Upper lobe of left lung (tissue), 6 donors: ENCODE data around the gene BMPR2. TPM values are rescaled to one million over a fixed set of nuclear protein-coding genes. Genes with fewer than 3 reads are reported as not detected.
A peak's percentile ranks its signal among the peaks of the same experiment; 100 is the strongest.

Experiments used
- ATAC-seq, 2 donors: fragments of 200-7000 bp; cut with Tn5 transposase; one replicate each; pipeline ENCODE4 v1.9.1; 2022; ENCODE audit warnings: mild to moderate bottlenecking in 2 of 2, moderate library complexity in 2 of 2; ENCODE audit not compliant: low FRiP score in 2 of 2
- DNase-seq, 2 donors: peaks; one replicate each; pipeline ENCODE4 v3.0.0-alpha.2; 2019 to 2020
- H3K27ac ChIP-seq, 4 donors: fragments of 200-600 bp; sonication (generic); one replicate each; pipeline ENCODE4 v1.5.1; 2016 to 2019
- H3K27me3 ChIP-seq, 4 donors: fragments of 200-600 bp; sonication (generic); one replicate each; pipeline ENCODE4 v1.5.1; 2017 to 2019
- H3K36me3 ChIP-seq, 4 donors: fragments of 200-600 bp; sonication (generic); one replicate each; pipeline ENCODE4 v1.5.1; 2016 to 2019
- H3K4me1 ChIP-seq, 4 donors: fragments of 200-600 bp; sonication (generic); one replicate each; pipeline ENCODE4 v1.5.1; 2018 to 2019
- H3K4me3 ChIP-seq, 4 donors: fragments of 200-600 bp; sonication (generic); one replicate each; pipeline ENCODE4 v1.5.1; 2017 to 2019; ENCODE audit warnings: mild to moderate bottlenecking in 2 of 4, moderate library complexity in 1 of 4
- H3K9me3 ChIP-seq, 4 donors: fragments of 200-600 bp; sonication (generic); one replicate each; pipeline ENCODE4 v1.5.1; 2018 to 2019
- EP300 ChIP-seq, 4 donors: sonication (generic); formaldehyde crosslinking; IDR thresholded peaks; one replicate each; pipeline ENCODE4 v1.5.1; 2017; ENCODE audit warnings: antibody characterized with exemption in 4 of 4, control low read depth in 2 of 4
- POLR2A ChIP-seq, 4 donors: fragments of 450-650 bp; IDR thresholded peaks; one replicate each; pipeline ENCODE4 v1.5.1; 2016 to 2017; ENCODE audit warnings: antibody characterized with exemption in 4 of 4, mild to moderate bottlenecking in 2 of 4
- POLR2AphosphoS5 ChIP-seq, 2 donors: sonication (generic); formaldehyde crosslinking; IDR thresholded peaks; one replicate each; pipeline ENCODE4 v1.5.1; 2017; ENCODE audit warnings: antibody characterized with exemption in 2 of 2
- WGBS, 2 donors: methylation state at CpG; one replicate each; pipeline ENCODE4 v1.1.5; 2017 to 2018; 5-methylcytosine and 5-hydroxymethylcytosine counted together
- total RNA-seq, 6 donors: library from RNA; depleted of rRNA in 4 of 6; stranded (reverse); fragments of >200 nt in 4 of 6; gene quantifications; one replicate each; pipeline versions ENCODE4 v1.1.0 to v1.2.1, GENCODE V29; 2016 to 2021
- TF ChIP-seq, protein P1 (sequence below), 6 experiments: fragments of 450-650 bp in 4 of 6; fragments of 200-600 bp in 2 of 6; sonication (generic) in 2 of 6; IDR thresholded peaks; one replicate each; pipeline ENCODE4 v1.5.1; 2016 to 2019; ENCODE audit warnings: antibody characterized with exemption in 6 of 6
- donor health status: DM: no; HTN: no; CAD: no; lungs with moderate emphysema.
- donor health status: DM: no; HTN: yes; CAD: no; lungs with severe emphysema.

The BMPR2 gene
- 100 to 1,000 TPM in 1 of 6 donors, 10 to 100 TPM in 5; 23.0 to 133 (median 77.2) TPM for total RNA-seq

DNA sequence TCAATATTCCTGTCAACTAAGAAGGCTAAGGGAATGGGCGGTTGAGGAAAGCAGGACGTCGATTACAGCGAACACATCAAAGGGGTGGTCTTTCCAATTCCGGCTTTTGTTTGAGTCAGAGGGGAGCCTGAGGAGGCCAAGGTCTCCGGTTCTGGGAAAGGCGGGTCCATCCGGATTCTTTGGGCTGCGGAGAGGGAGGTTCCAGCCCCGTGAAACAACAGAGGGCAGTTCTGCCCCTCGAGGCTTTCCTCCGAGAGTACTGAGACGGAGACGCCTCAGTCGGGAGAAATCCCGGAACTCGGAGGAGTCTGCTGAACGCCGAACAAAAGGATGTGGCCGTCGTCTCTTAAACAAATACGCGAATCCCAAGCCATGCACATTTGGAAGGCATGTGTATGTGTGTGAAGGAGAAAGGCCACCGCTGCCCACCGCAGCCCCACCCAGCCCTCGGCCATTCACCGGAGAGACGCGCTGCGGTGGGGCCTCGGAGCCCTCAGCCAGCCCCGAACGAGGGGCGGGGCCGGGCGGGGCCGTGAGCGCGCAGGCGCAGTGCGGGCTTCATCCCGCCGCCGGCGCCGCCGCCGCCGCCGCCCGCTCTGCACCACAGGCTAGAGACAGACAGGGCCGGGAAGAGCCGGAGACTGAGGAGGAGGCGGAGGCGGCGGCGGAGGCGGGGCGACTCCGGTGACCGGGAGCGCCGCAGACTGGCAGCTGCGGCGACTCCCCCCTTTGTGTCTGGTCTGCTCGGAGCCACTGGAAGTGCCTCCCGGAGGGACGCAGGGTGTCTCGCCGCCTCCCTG is at the start of gene BMPR2:
TSS of gene BMPR2 (plus strand) at position 719 of the 800 bp plus-strand sequence. CDS start 1,148 bp downstream, outside the sequence.
- Histone ChIP-seq H3K27ac (peak within 1 kb of the TSS; percentile 93 to 97 (median 96)), H3K27me3 (no peaks in the 10 kb centered on the region), H3K4me1 (peaks cover 7 to 14% (median 11%) of the 10 kb centered on the region in 4 donors), H3K4me3 (peak within 1 kb of the TSS; percentile 47 to 87 (median 80)), H3K9me3 (no peaks in the 10 kb centered on the region), H3K36me3 (no peaks in the 10 kb centered on the region)
- DNase-seq: peak; percentile 94 to 98
- peak; percentile 53 to 93 (median 76) for TF ChIP-seq POLR2A (IDR thresholded peaks at IDR 0.05)
- TF ChIP-seq, protein P1, sequence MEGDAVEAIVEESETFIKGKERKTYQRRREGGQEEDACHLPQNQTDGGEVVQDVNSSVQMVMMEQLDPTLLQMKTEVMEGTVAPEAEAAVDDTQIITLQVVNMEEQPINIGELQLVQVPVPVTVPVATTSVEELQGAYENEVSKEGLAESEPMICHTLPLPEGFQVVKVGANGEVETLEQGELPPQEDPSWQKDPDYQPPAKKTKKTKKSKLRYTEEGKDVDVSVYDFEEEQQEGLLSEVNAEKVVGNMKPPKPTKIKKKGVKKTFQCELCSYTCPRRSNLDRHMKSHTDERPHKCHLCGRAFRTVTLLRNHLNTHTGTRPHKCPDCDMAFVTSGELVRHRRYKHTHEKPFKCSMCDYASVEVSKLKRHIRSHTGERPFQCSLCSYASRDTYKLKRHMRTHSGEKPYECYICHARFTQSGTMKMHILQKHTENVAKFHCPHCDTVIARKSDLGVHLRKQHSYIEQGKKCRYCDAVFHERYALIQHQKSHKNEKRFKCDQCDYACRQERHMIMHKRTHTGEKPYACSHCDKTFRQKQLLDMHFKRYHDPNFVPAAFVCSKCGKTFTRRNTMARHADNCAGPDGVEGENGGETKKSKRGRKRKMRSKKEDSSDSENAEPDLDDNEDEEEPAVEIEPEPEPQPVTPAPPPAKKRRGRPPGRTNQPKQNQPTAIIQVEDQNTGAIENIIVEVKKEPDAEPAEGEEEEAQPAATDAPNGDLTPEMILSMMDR (IDR thresholded peaks at IDR 0.05): no peak
- peak; percentile 69 to 75 for TF ChIP-seq POLR2AphosphoS5 (IDR thresholded peaks at IDR 0.05)
- peak in 2 of 4 donors; percentile 29 to 53 for TF ChIP-seq EP300 (IDR thresholded peaks at IDR 0.05)
- peak; percentile 90 to 92 for ATAC-seq
- 0% methylated on average over 13 to 52 of the region's 70 CpGs for WGBS, 2 donors

DNA sequence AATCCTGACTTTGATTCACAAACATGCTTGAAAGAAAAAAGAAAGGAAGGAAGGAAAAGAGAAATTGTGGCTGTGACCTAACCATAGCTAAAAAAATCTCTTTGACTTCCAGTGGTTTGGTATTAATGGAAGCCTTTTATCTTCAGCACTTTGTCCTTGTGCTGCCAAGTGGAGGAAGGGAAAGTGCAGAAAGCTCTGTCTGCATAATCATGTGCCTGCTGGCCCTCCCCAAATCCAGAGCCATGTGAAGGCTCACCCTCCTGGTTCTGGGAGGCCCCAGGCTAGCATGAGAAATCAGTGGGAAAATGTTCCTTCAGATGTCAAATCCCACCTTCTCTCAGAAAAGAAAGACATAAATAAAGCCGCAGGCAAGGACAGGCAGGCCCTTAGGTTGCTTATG is 48.3 kb upstream of the BMPR2 start:
- Histone ChIP-seq H3K27ac (no peak overlapping the region), H3K9me3 (no peaks in the 10 kb centered on the region), H3K27me3 (no peaks in the 10 kb centered on the region), H3K36me3 (no peaks in the 10 kb centered on the region), H3K4me1 (no peaks in the 10 kb centered on the region), H3K4me3 (no peak overlapping the region)
- WGBS, 2 donors: 82 to 92% methylated on average over 1 of the region's 1 CpG
- no peak for ATAC-seq
- no peak for DNase-seq
- TF ChIP-seq POLR2AphosphoS5 (IDR thresholded peaks at IDR 0.05) (no peak), EP300 (IDR thresholded peaks at IDR 0.05) (no peak), POLR2A (IDR thresholded peaks at IDR 0.05) (no peak)
- TF ChIP-seq, protein P1 (IDR thresholded peaks at IDR 0.05): no peak

DNA sequence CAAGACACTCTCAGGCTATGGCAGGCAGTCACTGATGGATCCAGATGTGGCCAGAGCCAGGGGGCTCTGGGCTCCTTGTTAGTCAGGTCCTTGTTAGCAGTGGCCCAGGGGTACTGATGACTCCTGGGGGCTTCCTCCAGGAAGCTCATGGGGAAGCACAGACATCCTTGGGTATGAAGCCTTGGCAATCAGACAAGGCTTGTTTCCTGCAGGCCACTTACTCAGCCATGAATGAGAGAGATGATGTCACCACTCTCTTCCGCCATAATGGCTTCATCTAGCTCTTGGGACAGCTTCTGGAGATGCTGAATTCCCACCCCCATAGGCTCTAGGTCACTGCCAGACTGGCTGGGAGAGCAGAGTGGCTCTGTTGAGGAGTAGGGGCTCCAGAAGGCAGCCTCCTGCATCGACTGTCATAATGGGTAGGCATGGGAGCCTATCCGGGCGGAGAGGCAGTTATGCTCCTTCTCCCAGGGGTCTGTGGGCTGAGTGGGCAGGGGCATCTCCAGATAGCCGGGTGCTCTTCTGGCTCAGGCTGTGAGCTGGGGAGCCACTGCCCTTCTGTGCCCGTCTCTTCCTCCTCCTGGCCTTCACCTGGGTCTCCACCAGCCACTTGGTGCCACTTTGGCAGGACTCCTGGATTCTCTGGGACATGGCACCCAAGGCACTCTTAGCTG is 40.2 kb upstream of the BMPR2 start:
- H3K9me3 ChIP-seq: no peaks in the 10 kb centered on the region
- DNase-seq (no peak), ATAC-seq (peak in 1 of 2 donors; percentile 59)
- no peak overlapping the region for H3K4me3 ChIP-seq
- TF ChIP-seq EP300 (IDR thresholded peaks at IDR 0.05) (no peak), POLR2A (IDR thresholded peaks at IDR 0.05) (no peak), POLR2AphosphoS5 (IDR thresholded peaks at IDR 0.05) (no peak)
- H3K4me1 ChIP-seq: peaks cover 0 to 6% (median 0%) of the 10 kb centered on the region in 4 donors
- H3K36me3 ChIP-seq: no peaks in the 10 kb centered on the region
- WGBS, 2 donors: 81% methylated on average over 6 of the region's 6 CpGs; no CpG with 5 or more reads in 1 of the 2 donors
- H3K27me3 ChIP-seq: no peaks in the 10 kb centered on the region
- H3K27ac ChIP-seq: no peak overlapping the region

DNA sequence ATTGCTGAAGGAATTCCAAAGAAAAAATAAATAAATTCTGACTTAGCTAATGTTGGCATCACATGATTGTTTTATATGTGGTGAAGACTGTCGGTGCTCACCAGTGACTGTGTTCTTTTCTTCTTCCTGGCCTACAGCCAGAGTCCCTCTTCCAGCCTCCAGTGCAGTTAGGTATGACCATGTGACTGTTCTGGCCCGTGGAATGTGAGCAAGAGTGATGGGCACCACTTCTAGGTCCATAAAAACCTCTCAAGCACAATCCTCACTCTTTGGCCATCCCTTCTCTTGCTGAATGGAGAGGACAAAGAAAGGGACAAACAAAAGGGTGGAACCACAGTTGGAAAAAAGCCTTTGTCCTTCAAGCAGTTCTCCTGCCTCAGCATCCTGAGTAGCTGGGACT is 39.0 kb upstream of the BMPR2 start:
- Histone ChIP-seq H3K9me3 (no peaks in the 10 kb centered on the region), H3K27ac (no peak overlapping the region), H3K4me1 (peaks cover 0 to 6% (median 0%) of the 10 kb centered on the region in 4 donors), H3K27me3 (no peaks in the 10 kb centered on the region), H3K36me3 (no peaks in the 10 kb centered on the region), H3K4me3 (no peak overlapping the region)
- ATAC-seq: no peak
- DNase-seq: no peak
- 37% methylated on average over 2 of the region's 2 CpGs for WGBS, 2 donors
- TF ChIP-seq EP300 (IDR thresholded peaks at IDR 0.05): no peak
- TF ChIP-seq POLR2AphosphoS5 (IDR thresholded peaks at IDR 0.05): no peak
- TF ChIP-seq, protein P1 (IDR thresholded peaks at IDR 0.05): no peak
- no peak for TF ChIP-seq POLR2A (IDR thresholded peaks at IDR 0.05)

DNA sequence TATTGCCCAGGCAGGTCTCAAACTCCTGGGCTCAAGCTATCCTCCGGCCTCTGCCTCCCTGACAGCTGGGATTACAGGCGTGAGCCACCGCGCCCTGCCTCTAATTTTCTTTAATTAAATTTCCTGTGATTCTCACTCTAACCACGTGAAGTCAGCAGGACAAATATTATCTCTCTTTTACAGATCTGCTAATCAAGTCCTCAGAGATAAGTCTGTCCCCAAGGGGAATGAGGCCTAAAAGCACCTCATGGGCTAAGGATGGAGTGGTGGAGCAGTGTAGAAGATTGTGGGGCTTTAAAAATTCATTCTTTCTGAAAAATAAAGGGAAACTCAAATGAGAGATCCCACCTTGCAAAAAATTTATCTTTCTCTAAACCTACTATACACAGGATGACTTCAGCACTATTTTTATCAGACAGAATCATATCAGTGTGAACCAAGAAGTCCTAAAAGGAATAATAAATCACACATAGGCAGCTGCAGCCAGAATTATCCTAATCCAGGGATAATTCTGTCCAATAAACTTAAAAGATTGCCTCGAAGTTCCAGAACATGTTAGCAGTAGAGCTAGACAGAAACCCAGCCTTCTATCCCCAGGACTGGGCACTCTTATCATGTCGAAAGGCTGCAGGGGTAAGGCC is 38.3 kb upstream of the BMPR2 start:
- no peak for DNase-seq
- Histone ChIP-seq H3K9me3 (no peaks in the 10 kb centered on the region), H3K36me3 (no peaks in the 10 kb centered on the region), H3K4me3 (no peak overlapping the region), H3K27ac (no peak overlapping the region), H3K4me1 (peaks cover 0 to 6% (median 0%) of the 10 kb centered on the region in 4 donors), H3K27me3 (no peaks in the 10 kb centered on the region)
- ATAC-seq: no peak
- 80 to 83% methylated on average over 7 of the region's 7 CpGs for WGBS, 2 donors
- no peak for TF ChIP-seq POLR2A (IDR thresholded peaks at IDR 0.05)
- TF ChIP-seq EP300 (IDR thresholded peaks at IDR 0.05): no peak
- TF ChIP-seq, protein P1 (IDR thresholded peaks at IDR 0.05): no peak
- no peak for TF ChIP-seq POLR2AphosphoS5 (IDR thresholded peaks at IDR 0.05)
